Sigmoid colon (tissue), 7 donors: ENCODE results near the gene ZNHIT3. TPM values are rescaled to one million over a fixed set of nuclear protein-coding genes. Genes with fewer than 3 reads are reported as not detected.

Source experiments
- DNase-seq: peaks from one replicate; pipeline ENCODE4 v3.0.0-alpha.2; 2019
- H3K27ac ChIP-seq, 4 donors: fragments of 200-600 bp; sonication (generic); one replicate each; pipeline ENCODE4 v1.5.1; 2016 to 2019; ENCODE audit warnings: mild to moderate bottlenecking in 1 of 4
- H3K27me3 ChIP-seq, 3 donors: fragments of 200-600 bp; sonication (generic); one replicate each; pipeline ENCODE4 v1.5.1; 2019; ENCODE audit warnings: mild to moderate bottlenecking in 1 of 3
- H3K36me3 ChIP-seq, 4 donors: fragments of 200-600 bp; sonication (generic); one replicate each; pipeline ENCODE4 v1.5.1; 2016 to 2019
- H3K4me1 ChIP-seq, 4 donors: fragments of 200-600 bp; sonication (generic); one replicate each; pipeline ENCODE4 v1.5.1; 2017 to 2019
- H3K4me3 ChIP-seq, 4 donors: fragments of 200-600 bp; sonication (generic); one replicate each; pipeline ENCODE4 v1.5.1; 2017 to 2019; ENCODE audit warnings: mild to moderate bottlenecking in 2 of 4, moderate library complexity in 1 of 4
- H3K9me3 ChIP-seq, 4 donors: fragments of 200-600 bp in 3 of 4; sonication (generic) in 3 of 4; one replicate each; pipeline versions ENCODE4 v1.5.1 to v1.6.1; 2013 to 2019
- CTCF ChIP-seq, 4 experiments: fragments of 450-650 bp in 3 of 4; fragments of 200-600 bp in 1 of 4; IDR thresholded peaks; one replicate each; pipeline ENCODE4 v1.5.1; 2016 to 2019; ENCODE audit warnings: antibody characterized with exemption in 4 of 4, mild to moderate bottlenecking in 3 of 4, moderate library complexity in 2 of 4
- EP300 ChIP-seq, 4 donors: sonication (generic); formaldehyde crosslinking; IDR thresholded peaks; one replicate each; pipeline ENCODE4 v1.6.1; 2017; ENCODE audit warnings: antibody characterized with exemption in 4 of 4
- POLR2A ChIP-seq, 2 donors: fragments of 450-650 bp; IDR thresholded peaks; one replicate each; pipeline ENCODE4 v1.6.1; 2016; ENCODE audit warnings: antibody characterized with exemption in 2 of 2, mild to moderate bottlenecking in 2 of 2, moderate library complexity in 2 of 2
- POLR2AphosphoS5 ChIP-seq, 4 donors: sonication (generic); formaldehyde crosslinking; IDR thresholded peaks; one replicate each; pipeline ENCODE4 v1.6.1; 2017; ENCODE audit warnings: antibody characterized with exemption in 4 of 4
- WGBS, 2 donors: extraction: QIAGEN DNeasy Blood & Tissue Kit; methylation state at CpG; one replicate each; pipeline ENCODE4 v1.1.7; 2013; 5-methylcytosine and 5-hydroxymethylcytosine counted together
- intact Hi-C: fragments of 100-400 bp; cut with DNase I; formaldehyde crosslinking; loops from one replicate; pipeline ENCODE4 v1.15.1; 2023
- polyA plus RNA-seq, 3 donors: library from polyadenylated mRNA; stranded (reverse); fragments of 200-250 nt; gene quantifications; one replicate each; pipeline ENCODE4 v1.2.3, GENCODE V29; 2013
- total RNA-seq, 4 donors: library from RNA; depleted of rRNA; stranded (reverse); fragments of >200 nt; gene quantifications; one replicate each; pipeline ENCODE4 v1.1.0, GENCODE V29; 2016
- donor health status: healthy with polysubstance abuse.
- donor health status: Bipolar disorder and iron deficiency.
- donor health status: healthy.

The ZNHIT3 gene
- total and polyA plus RNA-seq, 7 donors: 31.0 to 60.7 (median 49.9) TPM

DNA sequence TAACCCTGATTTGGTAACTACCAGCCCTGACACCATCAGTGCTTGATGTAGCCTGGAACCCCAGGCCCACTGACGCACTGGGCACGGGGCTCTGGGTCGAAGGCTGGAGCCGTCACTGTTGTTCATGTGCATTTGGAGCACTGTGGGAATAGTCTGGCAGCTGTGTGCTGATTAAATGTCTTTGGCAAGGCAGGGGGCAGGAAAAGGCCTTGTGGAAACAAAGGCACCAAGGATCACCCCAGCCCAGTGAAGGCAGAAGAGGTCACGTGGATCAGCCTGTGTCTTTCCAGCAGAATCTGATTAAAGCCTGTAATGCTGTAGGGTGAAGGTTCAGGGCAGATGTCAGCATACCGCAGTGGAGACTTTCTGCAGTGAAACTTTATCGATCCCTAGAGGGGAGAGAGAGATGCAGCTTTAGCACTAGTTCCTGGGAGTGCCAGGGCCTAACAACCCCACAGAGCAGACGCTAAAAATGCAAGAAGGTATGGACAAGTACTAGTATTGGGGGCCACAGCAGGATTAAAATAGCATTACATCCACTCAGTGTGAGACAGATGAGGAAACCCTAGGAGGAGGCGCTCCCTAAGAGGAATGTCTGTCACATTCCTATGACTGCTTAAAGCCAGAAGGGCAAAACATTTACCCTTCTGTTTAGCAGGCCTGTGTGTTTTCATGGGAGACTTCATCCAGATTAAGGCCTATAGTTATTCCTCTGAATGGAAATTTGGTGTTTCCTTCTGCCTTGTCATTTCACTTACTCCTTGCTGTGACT, 9.7 kb downstream of the ZNHIT3 start:
- WGBS, 2 donors: 94 to 96% methylated on average over 9 of the region's 9 CpGs
- intact Hi-C loops: no loop called here
- peaks cover 28 to 81% (median 40%) of the 10 kb centered on the region in 4 donors for H3K36me3 ChIP-seq
- H3K27ac ChIP-seq: no peak overlapping the region
- no peak for TF ChIP-seq POLR2AphosphoS5 (IDR thresholded peaks at IDR 0.05)
- no peak for TF ChIP-seq POLR2A (IDR thresholded peaks at IDR 0.05)
- TF ChIP-seq CTCF (IDR thresholded peaks at IDR 0.05): no peak
- H3K9me3 ChIP-seq: no peaks in the 10 kb centered on the region
- no peaks in the 10 kb centered on the region for H3K4me1 ChIP-seq
- H3K4me3 ChIP-seq: no peak overlapping the region
- DNase-seq: peak; percentile 40
- no peaks in the 10 kb centered on the region for H3K27me3 ChIP-seq

DNA sequence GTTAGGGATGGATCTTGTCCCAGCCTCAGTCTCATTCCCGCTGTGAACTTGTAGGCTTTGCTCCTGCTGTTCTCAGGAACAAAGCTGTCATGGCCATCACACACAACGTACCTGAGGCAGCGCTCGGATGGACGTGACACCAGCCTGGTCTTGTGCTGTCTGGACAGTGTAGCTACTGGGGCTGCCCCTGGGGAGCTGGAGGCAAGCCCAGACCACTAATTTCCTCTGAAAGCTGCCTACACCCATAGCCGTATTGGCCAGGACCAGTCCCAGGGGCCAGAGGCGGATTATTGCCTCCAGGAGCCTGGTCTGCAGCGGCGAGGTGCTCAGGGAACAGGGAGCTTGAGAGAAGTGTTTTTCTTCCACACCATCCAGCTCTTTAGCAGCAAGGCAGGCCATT, 11.7 kb downstream of the ZNHIT3 start:
- Histone ChIP-seq H3K27me3 (no peaks in the 10 kb centered on the region), H3K4me3 (no peak overlapping the region), H3K9me3 (no peaks in the 10 kb centered on the region), H3K27ac (no peak overlapping the region), H3K36me3 (peaks cover 25 to 78% (median 34%) of the 10 kb centered on the region in 4 donors), H3K4me1 (no peaks in the 10 kb centered on the region)
- DNase-seq: peak; percentile 56
- TF ChIP-seq POLR2AphosphoS5 (IDR thresholded peaks at IDR 0.05) (no peak), POLR2A (IDR thresholded peaks at IDR 0.05) (no peak), EP300 (IDR thresholded peaks at IDR 0.05) (no peak), CTCF (IDR thresholded peaks at IDR 0.05) (no peak)
- intact Hi-C loops: no loop called here
- WGBS, 2 donors: 89 to 93% methylated on average over 9 of the region's 9 CpGs

DNA sequence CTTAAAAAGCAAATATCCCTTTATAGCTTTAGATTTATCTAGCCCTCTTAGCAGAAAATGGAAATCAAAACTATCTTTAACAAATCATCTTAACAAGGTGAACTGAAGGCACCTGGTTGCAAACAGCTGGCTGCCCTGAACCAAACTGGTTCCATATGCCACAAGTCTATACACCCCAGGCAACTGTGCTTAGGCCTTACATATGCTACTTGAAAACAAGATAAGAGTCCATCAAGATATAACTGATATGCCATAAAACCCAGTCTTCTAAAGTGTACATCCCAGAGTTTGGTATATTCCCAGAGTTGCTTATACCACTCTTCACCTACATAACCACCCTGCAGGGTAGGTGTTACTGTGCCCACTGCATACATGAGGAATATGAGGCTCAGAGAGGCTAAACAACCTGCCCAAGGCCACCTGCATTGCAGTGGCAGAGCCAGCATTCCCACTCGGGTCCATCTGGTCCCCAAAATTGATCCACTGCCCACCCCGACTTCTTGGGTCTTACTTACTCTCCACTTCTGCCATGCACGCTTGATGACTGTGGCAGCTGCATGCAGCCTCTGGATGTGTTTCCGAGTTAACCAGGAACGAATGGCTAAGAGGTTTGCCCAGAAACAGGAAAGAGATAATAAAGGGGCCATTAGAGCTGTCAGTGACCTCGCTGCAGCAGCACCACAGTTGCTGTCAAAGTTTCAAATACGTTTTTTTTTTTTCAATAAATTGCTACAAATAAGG, 12.2 kb downstream of the ZNHIT3 start:
- Histone ChIP-seq H3K4me1 (no peaks in the 10 kb centered on the region), H3K27me3 (no peaks in the 10 kb centered on the region), H3K27ac (no peak overlapping the region), H3K36me3 (peaks cover 24 to 78% (median 28%) of the 10 kb centered on the region in 4 donors), H3K9me3 (no peaks in the 10 kb centered on the region), H3K4me3 (no peak overlapping the region)
- WGBS, 2 donors: 74 to 78% methylated on average over 7 of the region's 7 CpGs
- intact Hi-C loops: no loop called here
- TF ChIP-seq CTCF (IDR thresholded peaks at IDR 0.05) (no peak), POLR2AphosphoS5 (IDR thresholded peaks at IDR 0.05) (no peak), EP300 (IDR thresholded peaks at IDR 0.05) (no peak), POLR2A (IDR thresholded peaks at IDR 0.05) (no peak)
- peak; percentile 44 for DNase-seq

DNA sequence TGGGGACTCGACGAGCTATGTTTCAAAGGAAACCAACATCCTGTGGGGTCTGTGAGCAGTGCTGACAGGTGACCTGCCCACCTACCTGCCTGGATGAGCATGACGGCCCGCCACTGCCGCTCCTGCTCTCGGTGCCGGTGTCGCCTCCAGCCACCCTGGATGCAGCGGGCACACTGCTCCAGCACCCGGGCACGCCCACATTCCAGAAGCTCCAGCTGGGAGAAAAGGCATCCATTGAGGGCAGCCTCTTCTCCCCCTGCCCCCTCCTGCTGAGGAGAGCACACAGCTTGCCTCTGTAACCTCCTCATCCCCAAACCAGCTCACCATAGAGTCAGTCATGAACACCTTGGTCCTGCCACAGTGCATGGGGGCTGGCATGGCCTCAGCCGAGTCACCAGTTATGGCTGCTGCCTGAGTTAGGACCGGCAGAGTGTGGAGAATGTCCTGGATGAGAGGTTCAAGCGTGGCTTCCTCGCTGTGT, 14.3 kb downstream of the ZNHIT3 start:
- TF ChIP-seq POLR2A (IDR thresholded peaks at IDR 0.05) (no peak), CTCF (IDR thresholded peaks at IDR 0.05) (no peak), EP300 (IDR thresholded peaks at IDR 0.05) (no peak), POLR2AphosphoS5 (IDR thresholded peaks at IDR 0.05) (no peak)
- no peaks in the 10 kb centered on the region for H3K9me3 ChIP-seq
- no peak overlapping the region for H3K27ac ChIP-seq
- 93 to 94% methylated on average over 15 of the region's 15 CpGs for WGBS, 2 donors
- peak; percentile 63 for DNase-seq
- H3K4me1 ChIP-seq: no peaks in the 10 kb centered on the region
- intact Hi-C loops: no loop called here
- H3K27me3 ChIP-seq: no peaks in the 10 kb centered on the region
- H3K36me3 ChIP-seq: peaks cover 5 to 77% (median 19%) of the 10 kb centered on the region in 4 donors
- no peak overlapping the region for H3K4me3 ChIP-seq
